ENCODE results near the gene PAPPA2. TPM values are rescaled to one million over a fixed set of nuclear protein-coding genes. Genes with fewer than 3 reads are reported as not detected.

Gene PAPPA2
- total and polyA plus RNA-seq, 10 of the 15 experiments (the other 5 are each of a cell fraction or from before 2014, with no cell fraction given): under 0.01 to 0.06 (median 0.03) TPM; not detected in 7

DNA sequence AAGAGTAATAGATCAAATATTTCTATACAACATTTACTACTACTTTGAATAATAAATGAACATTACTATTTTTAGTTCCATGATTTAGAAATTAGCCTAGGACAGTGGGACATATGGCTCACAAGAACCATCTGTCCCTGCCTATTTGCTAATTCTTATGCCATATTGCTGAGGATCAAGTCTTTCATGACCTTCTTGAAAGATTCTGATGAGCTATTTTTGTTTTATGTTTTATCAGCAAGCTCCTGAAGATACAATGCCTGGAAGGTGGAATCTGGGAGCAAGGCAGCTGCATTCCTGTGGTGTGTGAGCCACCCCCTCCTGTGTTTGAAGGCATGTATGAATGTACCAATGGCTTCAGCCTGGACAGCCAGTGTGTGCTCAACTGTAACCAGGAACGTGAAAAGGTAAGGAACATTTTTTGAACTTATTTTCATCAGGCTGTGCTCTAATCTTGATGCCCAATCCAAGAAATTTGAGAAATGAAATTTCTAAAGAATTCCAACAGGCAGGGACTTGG is 326.7 kb downstream of the PAPPA2 start:
- SMC1A ChIA-PET (ENCODE audit: uncharacterized antibody, unreplicated experiment): no interaction called here
- Histone ChIP-seq H3K27me3 (replicated peaks in 1 of 2; ENCODE audit: control insufficient read depth in 2 of 2, insufficient read depth in 2 of 2, low read length in 1 of 2) (no peaks in the 10 kb centered on the region), H3K4me2 (ENCODE audit: control insufficient read depth, insufficient read depth) (no peak overlapping the region), H4K20me1 (ENCODE audit: control insufficient read depth, insufficient read depth) (no peaks in the 10 kb centered on the region), H3K4me3 (no peak overlapping the region), H3K36me3 (ENCODE audit: control insufficient read depth in 2 of 2, insufficient read depth in 2 of 2, low read length in 1 of 2) (no peaks in the 10 kb centered on the region), H3K4me1 (ENCODE audit: control insufficient read depth, insufficient read depth, low read length) (no peaks in the 10 kb centered on the region), H3K9me3 (replicated peaks; ENCODE audit: control insufficient read depth, insufficient read depth, low read length) (no peaks in the 10 kb centered on the region), H3K79me2 (ENCODE audit: control insufficient read depth, insufficient read depth, low read length) (no peaks in the 10 kb centered on the region), H2AFZ (ENCODE audit: control insufficient read depth, low read depth, low read length) (no peak overlapping the region), H3K27ac (ENCODE audit: control insufficient read depth, insufficient read depth) (no peak overlapping the region), H3K9ac (ENCODE audit: control insufficient read depth, insufficient read depth, low read length) (no peak overlapping the region)
- FAIRE-seq: no peak
- TF ChIP-seq, protein P1, sequence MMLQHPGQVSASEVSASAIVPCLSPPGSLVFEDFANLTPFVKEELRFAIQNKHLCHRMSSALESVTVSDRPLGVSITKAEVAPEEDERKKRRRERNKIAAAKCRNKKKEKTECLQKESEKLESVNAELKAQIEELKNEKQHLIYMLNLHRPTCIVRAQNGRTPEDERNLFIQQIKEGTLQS (IDR thresholded peaks at IDR 0.05; ENCODE audit: borderline replicate concordance, extremely low read depth, low read depth, low read length): no peak
- TF ChIP-seq ZBTB4 (CRISPR knock-in tag; IDR thresholded peaks at IDR 0.05) (no peak), HCFC1 (IDR thresholded peaks at IDR 0.05; ENCODE audit: low read length) (no peak), IKZF1 (conservative IDR thresholded peaks at IDR 0.05) (no peak)
- no peak for DNase-seq (ENCODE audit: low read depth, low spot score)
- in situ Hi-C loops (cut with MboI): no loop called here
- RAD21 ChIA-PET (ENCODE audit: unreplicated experiment): no interaction called here
- no TSS peak for BruUV-seq (replicated peaks)
- 33% methylated on average over 1 of the region's 1 CpG for WGBS (ENCODE audit: insufficient coverage, insufficient replicate concordance, low lambda C conversion rate, missing lambda C conversion rate)
- no peak for ATAC-seq
- POLR2A ChIA-PET: no interaction called here
- intact Hi-C loops (cut with micrococcal nuclease; ENCODE audit: unreplicated experiment): no loop called here
- CTCF ChIA-PET: no interaction called here
